Body of pancreas (tissue), 4 donors: ENCODE results near the gene TRAIP. TPM values are rescaled to one million over a fixed set of nuclear protein-coding genes. Genes with fewer than 3 reads are reported as not detected.

ENCODE experiments used
- ATAC-seq: fragments of 150-250 bp; one replicate; pipeline ENCODE4 v1.9.1; 2016
- DNase-seq, 4 donors: peaks; one replicate each; pipeline ENCODE4 v3.0.0-alpha.2; 2019
- H3K27ac ChIP-seq, 4 donors: fragments of 200-600 bp; sonication (generic); 1 replicate in 3 of 4; 2 replicates in 1 of 4; pipeline versions ENCODE4 v1.5.1 to v1.6.1; 2016 to 2019; ENCODE audit warnings: mild to moderate bottlenecking in 1 of 4, mixed read lengths in 1 of 4, moderate library complexity in 1 of 4
- H3K27me3 ChIP-seq, 2 donors: fragments of 200-600 bp; sonication (generic); one replicate each; pipeline ENCODE4 v1.6.0; 2016; ENCODE audit warnings: mild to moderate bottlenecking in 1 of 2
- H3K36me3 ChIP-seq, 2 donors: fragments of 200-600 bp; sonication (generic); replicated peaks in 1 of 2; 2 replicates each; pipeline ENCODE4 v1.5.1; 2016; ENCODE audit warnings: low read depth in 2 of 2; ENCODE audit not compliant: insufficient read depth in 1 of 2
- H3K4me1 ChIP-seq: fragments of 200-600 bp; sonication (generic); one replicate; pipeline ENCODE4 v1.6.0; 2016
- H3K4me3 ChIP-seq, 2 donors: fragments of 200-600 bp; sonication (generic); 1 replicate in 1 of 2; 2 replicates in 1 of 2; pipeline ENCODE4 v1.5.1; 2016 to 2019
- H3K9me3 ChIP-seq, 3 donors: fragments of 200-600 bp; sonication (generic); 1 replicate in 2 of 3; 2 replicates in 1 of 3; pipeline ENCODE4 v1.5.1; 2016
- CTCF ChIP-seq, 7 experiments: fragments of 450-650 bp in 4 of 7; fragments of 200-600 bp in 3 of 7; sonication (generic) in 3 of 7; IDR thresholded peaks; one replicate each; pipeline ENCODE4 v1.5.1; 2016 to 2019; ENCODE audit warnings: antibody characterized with exemption in 7 of 7
- POLR2A ChIP-seq, 3 donors: fragments of 450-650 bp; IDR thresholded peaks; one replicate each; pipeline ENCODE4 v1.6.1; 2016; ENCODE audit warnings: antibody characterized with exemption in 3 of 3, mild to moderate bottlenecking in 2 of 3
- WGBS, 2 donors: methylation state at CpG; one replicate each; pipeline ENCODE4 v1.1.5; 2017; 5-methylcytosine and 5-hydroxymethylcytosine counted together
- intact Hi-C: fragments of 100-400 bp; cut with DNase I; formaldehyde crosslinking; loops from one replicate; pipeline ENCODE4 v1.15.1; 2023
- total RNA-seq, 2 donors: library from RNA; depleted of rRNA; stranded (reverse); fragments of >200 nt; gene quantifications; one replicate each; pipeline ENCODE4 v1.1.0, GENCODE V29; 2016

The TRAIP gene
- total RNA-seq, 2 donors from 2014 or later = 1.8 to 3.6 TPM

- H3K4me3 ChIP-seq = no peak overlapping the region
- no peaks in the 10 kb centered on the region for H3K9me3 ChIP-seq
- no peaks in the 10 kb centered on the region for H3K27me3 ChIP-seq
- peak; percentile 58 for ATAC-seq
- DNase-seq = peak in 1 of 4 donors; percentile 24
- WGBS, 2 donors = 73 to 78% methylated on average over 3 of the region's 3 CpGs
- intact Hi-C loops = no loop called here
- no peak overlapping the region for H3K27ac ChIP-seq
- no peak for TF ChIP-seq CTCF (IDR thresholded peaks at IDR 0.05)
- TF ChIP-seq POLR2A (IDR thresholded peaks at IDR 0.05) = no peak
- H3K36me3 ChIP-seq = no peaks in the 10 kb centered on the region
- peaks cover 8% of the 10 kb centered on the region for H3K4me1 ChIP-seq
Measured at GRCh38 chr3:49845694-49846093, 10.7 kb downstream of the TRAIP start.

- intact Hi-C loops = loop anchor here (5.0 kb wide), 1 partner anchor 42 kb away; the partner anchor contains the start of gene INKA1
- Histone ChIP-seq H3K9me3 (no peaks in the 10 kb centered on the region), H3K4me1 (peaks cover 8% of the 10 kb centered on the region), H3K27ac (no peak overlapping the region), H3K36me3 (no peaks in the 10 kb centered on the region), H3K4me3 (no peak overlapping the region), H3K27me3 (no peaks in the 10 kb centered on the region)
- WGBS, 2 donors = 63 to 65% methylated on average over 5 of the region's 5 CpGs
- DNase-seq = peak in 1 of 4 donors; percentile 7
- ATAC-seq = no peak
- TF ChIP-seq CTCF (IDR thresholded peaks at IDR 0.05) (no peak), POLR2A (IDR thresholded peaks at IDR 0.05) (no peak)
Measured at GRCh38 chr3:49844464-49845183, 11.7 kb downstream of the TRAIP start.

GRCh38 chr3:49842843-49843517 is 13.4 kb downstream of the TRAIP start:
- WGBS, 2 donors = 80 to 88% methylated on average over 2 to 3 of the region's 3 CpGs
- H3K27me3 ChIP-seq = no peaks in the 10 kb centered on the region
- ATAC-seq (no peak), DNase-seq (no peak)
- TF ChIP-seq POLR2A (IDR thresholded peaks at IDR 0.05) (no peak), CTCF (IDR thresholded peaks at IDR 0.05) (no peak)
- no peaks in the 10 kb centered on the region for H3K9me3 ChIP-seq
- intact Hi-C loops = loop anchor here (5.0 kb wide), 1 partner anchor 41 kb away; the partner anchor contains the start of gene INKA1
- no peak overlapping the region for H3K4me3 ChIP-seq
- H3K27ac ChIP-seq = no peak overlapping the region
- no peaks in the 10 kb centered on the region for H3K36me3 ChIP-seq
- H3K4me1 ChIP-seq = peaks cover 13% of the 10 kb centered on the region

GRCh38 chr3:49841806-49842205 is 14.6 kb downstream of the TRAIP start:
- ATAC-seq (no peak), DNase-seq (no peak)
- whole genome bisulfite sequencing, 2 donors = 92 to 100% methylated on average over 3 to 6 of the region's 7 CpGs
- TF ChIP-seq POLR2A (IDR thresholded peaks at IDR 0.05) (no peak), CTCF (IDR thresholded peaks at IDR 0.05) (no peak)
- intact Hi-C loops = loop anchor here (5.0 kb wide), 1 partner anchor 40 kb away; the partner anchor contains the start of gene INKA1
- H3K27ac ChIP-seq = no peak overlapping the region
- no peaks in the 10 kb centered on the region for H3K36me3 ChIP-seq
- H3K27me3 ChIP-seq = no peaks in the 10 kb centered on the region
- H3K9me3 ChIP-seq = no peaks in the 10 kb centered on the region
- no peak overlapping the region for H3K4me3 ChIP-seq
- peaks cover 13% of the 10 kb centered on the region for H3K4me1 ChIP-seq
